ENCODE results near the gene LUM. TPM values are rescaled to one million over a fixed set of nuclear protein-coding genes. Genes with fewer than 3 reads are reported as not detected.

Gene LUM
- total RNA-seq, 4 donors from 2014 or later, result 29.6 to 103 (median 67.6) TPM

GRCh38 chr12:91072931-91073330, 38.4 kb downstream of the LUM start:
- Histone ChIP-seq H3K9me3 (no peaks in the 10 kb centered on the region), H3K4me3 (no peak overlapping the region), H3K36me3 (no peaks in the 10 kb centered on the region), H3K27me3 (no peaks in the 10 kb centered on the region), H3K4me1 (no peaks in the 10 kb centered on the region), H3K27ac (no peak overlapping the region)
- 79 to 96% methylated on average over 2 of the region's 2 CpGs for WGBS, 2 donors (ENCODE audit: low coverage in 1 of 2)
- no peak for ATAC-seq
- no peak for TF ChIP-seq CTCF (IDR thresholded peaks at IDR 0.05)
- TF ChIP-seq POLR2A (IDR thresholded peaks at IDR 0.05), result no peak
- TF ChIP-seq EP300 (IDR thresholded peaks at IDR 0.05), result no peak
- no peak for TF ChIP-seq POLR2AphosphoS5 (IDR thresholded peaks at IDR 0.05)

- ATAC-seq, result no peak
- Histone ChIP-seq H3K36me3 (no peaks in the 10 kb centered on the region), H3K9me3 (no peaks in the 10 kb centered on the region), H3K4me1 (no peaks in the 10 kb centered on the region), H3K4me3 (no peak overlapping the region), H3K27me3 (no peaks in the 10 kb centered on the region), H3K27ac (no peak overlapping the region)
- TF ChIP-seq CTCF (IDR thresholded peaks at IDR 0.05) (no peak), POLR2A (IDR thresholded peaks at IDR 0.05) (no peak), EP300 (IDR thresholded peaks at IDR 0.05) (no peak), POLR2AphosphoS5 (IDR thresholded peaks at IDR 0.05) (no peak)
These were observed 40.4 kb downstream of the LUM start for GRCh38 chr12:91070936-91071335.

GRCh38 chr12:91065396-91065795, 45.9 kb downstream of the LUM start:
- H3K27ac ChIP-seq, result no peak overlapping the region
- no peak overlapping the region for H3K4me3 ChIP-seq
- H3K36me3 ChIP-seq, result no peaks in the 10 kb centered on the region
- 74 to 76% methylated on average over 2 to 3 of the region's 3 CpGs for WGBS, 2 donors (ENCODE audit: low coverage in 1 of 2)
- no peaks in the 10 kb centered on the region for H3K4me1 ChIP-seq
- H3K9me3 ChIP-seq, result no peaks in the 10 kb centered on the region
- H3K27me3 ChIP-seq, result no peaks in the 10 kb centered on the region
- no peak for TF ChIP-seq POLR2A (IDR thresholded peaks at IDR 0.05)
- no peak for TF ChIP-seq CTCF (IDR thresholded peaks at IDR 0.05)
- no peak for TF ChIP-seq EP300 (IDR thresholded peaks at IDR 0.05)
- TF ChIP-seq POLR2AphosphoS5 (IDR thresholded peaks at IDR 0.05), result no peak
- no peak for ATAC-seq

DNA sequence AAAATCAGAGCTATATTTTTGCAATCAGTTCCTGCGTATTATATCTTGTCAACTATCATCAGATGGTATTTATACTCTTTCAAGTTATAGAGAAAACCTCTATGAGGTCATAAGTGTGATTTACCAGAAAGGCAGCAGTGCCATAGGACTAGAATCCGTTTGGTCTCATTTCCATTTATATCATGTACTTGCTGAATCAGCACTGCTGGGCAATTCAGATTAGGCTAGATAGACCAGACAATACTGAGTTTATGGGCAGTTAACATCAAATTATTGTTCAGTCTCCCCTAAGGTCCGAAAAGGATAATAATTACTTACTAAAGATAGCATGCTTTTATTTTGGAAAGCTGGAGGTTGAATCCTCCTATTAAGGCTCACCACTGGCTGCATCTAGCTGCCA, 46.7 kb downstream of the LUM start:
- no peaks in the 10 kb centered on the region for H3K4me1 ChIP-seq
- no peak for ATAC-seq
- 88 to 92% methylated on average over 3 of the region's 3 CpGs for WGBS, 2 donors (ENCODE audit: low coverage in 1 of 2)
- no peaks in the 10 kb centered on the region for H3K36me3 ChIP-seq
- H3K9me3 ChIP-seq, result no peaks in the 10 kb centered on the region
- no peak overlapping the region for H3K27ac ChIP-seq
- no peak for TF ChIP-seq CTCF (IDR thresholded peaks at IDR 0.05)
- TF ChIP-seq EP300 (IDR thresholded peaks at IDR 0.05), result no peak
- no peak for TF ChIP-seq POLR2A (IDR thresholded peaks at IDR 0.05)
- no peak for TF ChIP-seq POLR2AphosphoS5 (IDR thresholded peaks at IDR 0.05)
- H3K27me3 ChIP-seq, result no peaks in the 10 kb centered on the region
- H3K4me3 ChIP-seq, result no peak overlapping the region

DNA sequence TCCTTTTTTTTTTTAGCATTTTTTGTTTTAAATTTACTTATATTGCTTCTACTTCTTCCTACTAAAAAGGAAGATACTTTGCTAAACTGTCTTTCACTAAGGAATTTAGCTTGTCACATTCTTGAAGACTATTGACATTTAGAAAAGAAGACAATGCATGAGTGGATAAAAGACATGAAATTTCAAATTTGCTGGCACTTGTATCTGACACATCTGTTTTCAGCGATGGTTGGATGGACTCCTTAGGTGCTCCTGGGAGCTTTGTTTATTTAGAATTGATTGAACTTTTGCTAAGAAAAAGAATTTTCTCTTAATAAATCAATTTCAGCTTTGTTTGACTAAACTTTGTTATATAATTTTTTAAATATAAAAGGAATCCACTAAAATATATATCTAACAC, 50.2 kb downstream of the LUM start:
- TF ChIP-seq EP300 (IDR thresholded peaks at IDR 0.05) (no peak), POLR2A (IDR thresholded peaks at IDR 0.05) (no peak), CTCF (IDR thresholded peaks at IDR 0.05) (no peak), POLR2AphosphoS5 (IDR thresholded peaks at IDR 0.05) (no peak)
- WGBS, 2 donors (ENCODE audit: low coverage in 1 of 2), result 78 to 91% methylated on average over 1 of the region's 1 CpG
- no peak for ATAC-seq

More for the DNA sequence above, 50.2 kb downstream of the LUM start:
- Histone ChIP-seq H3K36me3 (no peaks in the 10 kb centered on the region), H3K27ac (no peak overlapping the region), H3K4me1 (no peaks in the 10 kb centered on the region), H3K9me3 (no peaks in the 10 kb centered on the region), H3K27me3 (no peaks in the 10 kb centered on the region), H3K4me3 (no peak overlapping the region)
